GM18870 (cell line): ENCODE data around the gene AP5Z1.

Source experiments
- ATAC-seq: cut with Tn5 transposase; IDR thresholded peaks from one replicate; pipeline ENCODE4 v1.9.1; 2021; ENCODE audit warnings: moderate library complexity; ENCODE audit not compliant: unreplicated experiment

The AP5Z1 gene

GRCh38 chr7:4766666-4767519, 8.5 kb upstream of the AP5Z1 start:
- no peak for ATAC-seq

GRCh38 chr7:4768597-4769569, 6.5 kb upstream of the AP5Z1 start:
- no peak for ATAC-seq

GRCh38 chr7:4769761-4770160, 5.7 kb upstream of the AP5Z1 start:
- no peak for ATAC-seq

- no peak for ATAC-seq
These were observed 4.5 kb upstream of the AP5Z1 start for GRCh38 chr7:4770886-4771285.

GRCh38 chr7:4771737-4772136, 3.7 kb upstream of the AP5Z1 start:
- ATAC-seq = no peak

- no peak for ATAC-seq
These were observed 3.1 kb upstream of the AP5Z1 start for GRCh38 chr7:4772306-4772705.

GRCh38 chr7:4774007-4774406, 1.4 kb upstream of the AP5Z1 start:
- ATAC-seq = no peak

- ATAC-seq = peak; percentile 26
These were observed 669 bp upstream of the AP5Z1 start for GRCh38 chr7:4774658-4775249.

- peak; percentile 5 for ATAC-seq
These were observed 613 bp downstream of the AP5Z1 start for GRCh38 chr7:4775848-4776623.

- ATAC-seq = no peak
These were observed 3.7 kb downstream of the AP5Z1 start for GRCh38 chr7:4779118-4779517.

GRCh38 chr7:4781366-4782069, 6.1 kb downstream of the AP5Z1 start:
- ATAC-seq = no peak

GRCh38 chr7:4782333-4783291, 7.2 kb downstream of the AP5Z1 start:
- no peak for ATAC-seq

GRCh38 chr7:4783292-4783652, 7.8 kb downstream of the AP5Z1 start:
- ATAC-seq = no peak

- no peak for ATAC-seq
These were observed 8.4 kb downstream of the AP5Z1 start for GRCh38 chr7:4783762-4784351.

- ATAC-seq = no peak
These were observed 9.4 kb downstream of the AP5Z1 start for GRCh38 chr7:4784799-4785198.

GRCh38 chr7:4785371-4785770, 9.9 kb downstream of the AP5Z1 start:
- no peak for ATAC-seq

- ATAC-seq = no peak
These were observed 10.6 kb downstream of the AP5Z1 start for GRCh38 chr7:4786015-4786414.

- no peak for ATAC-seq
These were observed 12.1 kb downstream of the AP5Z1 start for GRCh38 chr7:4787541-4787940.
